Middle frontal gyrus (tissue), 1 donor: ENCODE measurements around the gene SERINC4.
A peak's percentile ranks its signal among the peaks of the same experiment; 100 is the strongest.
"Not testable (repeated sequence)": the region's sequence is repeated elsewhere in the genome, so short reads cannot be mapped to it uniquely, and the experiment has no call there.

Source experiments
- DNase-seq: peaks from one replicate; pipeline ENCODE4 v3.0.0-alpha.2; 2015; ENCODE audit warnings: low spot score; ENCODE audit errors: extremely low spot score

Gene SERINC4

DNA sequence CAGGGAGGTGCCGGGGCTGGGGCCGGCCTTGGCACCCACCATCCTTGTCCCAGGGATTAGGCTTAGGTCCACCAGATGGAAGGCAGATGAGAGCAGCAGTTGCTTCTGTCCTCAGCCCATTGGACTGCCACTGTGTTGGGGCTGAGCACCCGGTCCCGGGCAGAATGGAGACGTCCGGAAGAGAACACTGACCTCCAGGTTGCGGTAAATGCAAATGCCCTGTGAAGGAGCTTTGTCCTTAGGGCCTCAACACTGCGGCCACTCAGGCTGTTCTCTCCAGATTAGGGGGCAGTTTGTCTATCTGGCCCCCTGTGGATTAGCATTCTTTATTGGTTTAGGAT is at the start of gene SERINC4:
SERINC4 (minus strand) TSS at position 276 of the 341 bp plus-strand sequence; CDS start at position 42, 234 bp downstream.
- DNase-seq = no peak

DNA sequence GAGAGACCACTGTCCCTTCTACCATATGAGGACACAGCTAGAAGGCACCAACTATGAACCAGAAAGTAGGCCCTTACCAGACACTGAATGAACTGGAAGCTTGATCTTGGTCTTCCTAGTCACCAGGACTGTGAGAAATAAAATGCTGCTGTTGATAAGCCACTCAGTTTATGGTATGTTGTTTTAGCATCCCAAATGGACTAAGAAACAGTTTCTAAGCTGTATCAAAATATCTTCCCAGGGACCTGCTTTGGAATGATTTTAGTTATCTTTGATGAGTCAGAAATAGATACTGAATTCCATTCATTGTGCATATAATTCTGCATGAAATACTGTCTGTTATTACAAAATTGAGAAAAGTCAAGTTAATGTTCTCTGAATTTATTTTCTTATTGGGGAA is 45.4 kb upstream of the SERINC4 start:
- DNase-seq = no peak

- DNase-seq = not testable (repeated sequence)
Measured at GRCh38 chr15:43832485-43832884, 32.5 kb upstream of the SERINC4 start.

- not testable (repeated sequence) for DNase-seq
Measured at GRCh38 chr15:43831519-43832052, 31.6 kb upstream of the SERINC4 start.

- DNase-seq = not testable (repeated sequence)
Measured at GRCh38 chr15:43830691-43831275, 30.8 kb upstream of the SERINC4 start.

- not testable (repeated sequence) for DNase-seq
Measured at GRCh38 chr15:43829951-43830540, 30.0 kb upstream of the SERINC4 start.

- no peak for DNase-seq
Measured at GRCh38 chr15:43828061-43828657, 28.1 kb upstream of the SERINC4 start.

- no peak for DNase-seq
Measured at GRCh38 chr15:43826508-43827341, 26.7 kb upstream of the SERINC4 start, which contains the start of gene WDR76. Gene WDR76 (plus strand): TSS chr15:43827002. CDS start chr15:43827033, 31 bp downstream.

GRCh38 chr15:43826029-43826507 is 26.0 kb upstream of the SERINC4 start:
- no peak for DNase-seq

DNA sequence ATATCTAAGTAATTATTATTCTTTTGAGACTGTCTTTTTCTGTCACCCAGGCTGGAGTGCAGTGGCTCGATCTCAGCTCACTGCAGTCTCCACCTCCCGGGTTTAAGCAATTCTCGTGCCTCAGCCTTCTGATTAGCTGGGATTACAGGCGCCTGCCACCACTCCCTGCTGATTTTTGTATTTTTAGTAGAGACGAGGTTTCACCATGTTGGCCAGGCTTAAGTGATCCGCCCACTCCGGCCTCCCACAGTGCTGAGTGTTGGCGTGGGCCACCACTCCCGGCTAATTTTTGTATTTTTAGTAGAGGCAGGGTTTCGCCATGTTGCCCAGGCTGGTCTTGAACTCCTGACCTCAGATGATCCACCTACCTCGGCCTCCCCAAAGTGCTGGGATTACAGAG is 25.3 kb upstream of the SERINC4 start:
- not testable (repeated sequence) for DNase-seq

- peak; percentile 93 for DNase-seq
Measured at GRCh38 chr15:43824302-43825246, 24.6 kb upstream of the SERINC4 start, which contains the start of gene MFAP1. Gene MFAP1 (minus strand): TSS chr15:43824690. CDS start chr15:43824569, 121 bp downstream.

GRCh38 chr15:43821505-43821904 is 21.5 kb upstream of the SERINC4 start:
- DNase-seq = no peak

DNA sequence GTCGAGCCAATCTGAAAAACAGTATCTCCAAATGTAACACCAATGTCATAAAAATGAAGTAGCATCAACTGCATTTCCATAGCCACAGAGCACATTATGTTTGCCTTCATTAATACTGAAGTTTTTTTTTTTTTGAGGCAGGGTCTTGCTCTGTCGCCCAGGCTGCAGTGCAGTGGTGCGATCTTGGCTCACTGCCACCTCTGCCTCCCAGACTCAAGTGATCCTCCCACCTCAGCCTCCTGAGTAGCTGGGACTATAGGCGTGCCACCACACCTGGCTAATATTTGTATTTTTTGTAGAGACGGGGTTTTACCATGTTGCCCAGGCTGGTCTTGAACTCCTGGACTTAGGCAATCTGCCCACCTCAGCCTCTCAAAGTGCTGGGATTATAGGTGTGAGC is 15.0 kb upstream of the SERINC4 start:
- not testable (repeated sequence) for DNase-seq

DNA sequence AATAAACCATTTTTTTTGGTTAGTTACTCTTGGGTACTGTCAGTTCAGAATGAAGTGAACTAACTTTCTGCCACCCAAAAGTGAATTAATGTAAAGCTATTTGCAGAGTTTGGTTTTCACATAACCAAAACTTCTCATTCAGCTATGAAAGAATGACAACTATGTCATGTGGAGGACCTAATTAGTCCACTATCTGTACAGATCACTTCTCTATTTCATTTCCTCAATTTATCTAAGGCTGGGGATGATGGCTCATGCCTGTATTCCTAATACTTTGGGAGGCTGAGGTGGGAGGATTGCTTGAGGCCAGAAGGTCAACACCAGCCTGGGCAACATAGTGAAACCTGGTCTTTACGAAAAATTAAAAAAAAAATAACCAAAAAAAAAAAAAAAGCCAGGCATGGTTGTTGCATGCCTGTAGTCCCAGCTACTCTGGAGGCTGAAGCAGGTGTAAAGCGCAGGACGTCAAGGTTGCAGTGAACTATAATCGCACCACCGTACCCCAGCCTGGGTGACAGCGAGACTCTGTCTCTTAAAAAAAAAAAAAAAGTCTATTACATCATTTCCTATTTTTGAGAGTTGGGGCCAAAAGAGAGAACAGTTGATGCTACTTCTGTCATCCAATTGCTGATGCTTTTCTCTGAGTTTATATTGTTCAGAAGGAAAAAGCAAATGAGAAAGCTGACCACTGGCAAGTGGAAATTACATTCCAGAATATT is 9.1 kb upstream of the SERINC4 start:
- no peak for DNase-seq

GRCh38 chr15:43808435-43808950 is 8.5 kb upstream of the SERINC4 start:
- no peak for DNase-seq

DNA sequence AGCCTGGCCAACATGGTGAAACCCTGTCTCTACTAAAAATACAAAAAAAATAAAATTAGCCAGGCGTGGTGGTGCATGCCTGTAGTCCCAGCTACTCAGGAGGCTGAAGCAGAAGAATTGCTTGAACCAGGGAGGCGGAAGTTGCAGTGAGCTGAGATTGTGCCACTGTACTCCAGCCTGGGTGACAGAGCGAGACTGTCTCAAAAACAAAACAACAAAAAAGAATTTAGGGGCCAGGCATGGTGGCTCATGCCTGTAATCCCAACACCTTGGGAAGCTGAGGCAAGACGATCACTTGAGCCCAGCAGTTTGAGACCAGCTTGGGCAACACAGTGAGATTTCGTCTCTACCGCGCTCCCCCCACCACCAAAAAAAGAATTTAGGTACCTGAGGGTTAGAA is 2.7 kb upstream of the SERINC4 start:
- not testable (repeated sequence) for DNase-seq

DNA sequence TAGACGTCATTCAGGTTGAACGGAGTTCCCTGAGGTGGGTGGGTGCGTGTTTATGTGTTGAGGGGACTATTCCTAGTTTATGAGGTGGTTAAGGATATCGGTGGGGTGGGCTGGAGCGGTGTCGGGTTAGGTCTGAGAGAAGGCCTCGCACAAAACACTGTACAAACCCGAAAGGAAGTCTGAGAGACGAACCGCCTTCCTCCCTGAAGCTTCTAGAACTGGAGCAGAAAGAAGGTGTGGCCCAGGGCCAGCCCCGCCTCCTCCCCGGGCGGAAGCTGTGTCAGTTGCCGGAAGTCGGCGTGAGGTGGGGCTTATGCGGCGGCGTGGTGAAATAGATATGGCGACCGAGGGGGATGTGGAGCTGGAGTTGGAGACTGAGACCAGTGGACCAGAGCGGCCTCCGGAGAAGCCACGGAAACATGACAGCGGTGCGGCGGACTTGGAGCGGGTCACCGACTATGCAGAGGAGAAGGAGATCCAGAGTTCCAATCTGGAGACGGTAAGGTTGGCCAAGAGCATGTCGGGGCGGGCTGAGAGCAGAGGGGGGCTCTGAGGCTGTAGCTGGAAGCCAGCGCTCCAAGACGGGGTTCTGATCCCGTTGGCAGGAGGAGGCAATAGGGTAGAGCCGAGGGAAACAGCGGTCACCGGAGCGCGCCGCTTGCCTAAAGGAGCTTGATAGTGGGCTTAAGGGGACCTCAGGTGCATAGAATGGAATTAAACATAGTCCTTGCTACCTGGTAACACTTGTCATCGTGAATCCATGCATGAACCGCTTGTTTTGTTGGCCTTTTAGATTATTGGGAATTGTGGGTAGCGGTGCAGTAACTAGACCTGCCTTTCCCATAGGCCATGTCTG is 494 bp upstream of the SERINC4 start, which contains the start of gene HYPK:
HYPK (plus strand) TSS at position 314 of the 856 bp plus-strand sequence; CDS start at position 338, 24 bp downstream.
- DNase-seq = peak; percentile 84
